B cell (primary cell): ENCODE measurements around the gene FAM149B1. TPM values are rescaled to one million over a fixed set of nuclear protein-coding genes. Genes with fewer than 3 reads are reported as not detected.

Experiments
- ATAC-seq: fragments of 200-7000 bp; cut with Tn5 transposase; one replicate; pipeline ENCODE4 v1.10.0; 2021; ENCODE audit warnings: low read depth, mild to moderate bottlenecking, moderate number of reproducible peaks, moderate library complexity
- CTCF ChIA-PET: fragments of 350-600 bp; sonication (Branson Sonifier 250); formaldehyde crosslinking; loops from one replicate; lab custom pipeline; 2021; ENCODE audit warnings: antibody characterized with exemption, inconsistent platforms; lab: Charles Lee
- POLR2A ChIA-PET: fragments of 350-600 bp; sonication (Branson Sonifier 250); formaldehyde crosslinking; loops from one replicate; lab custom pipeline; 2021; ENCODE audit warnings: antibody characterized with exemption; lab: Charles Lee
- DNase-seq: peaks from one replicate; pipeline ENCODE4 v3.0.0; 2013
- H2AFZ ChIP-seq: 2 replicates; pipeline ENCODE4 v1.6.1; 2012; ENCODE audit warnings: mild to moderate bottlenecking, low read depth, low read length; ENCODE audit not compliant: insufficient read depth, poor library complexity, severe bottlenecking
- H3K27ac ChIP-seq, 2 donors: 1 replicate in 1 of 2; 2 replicates in 1 of 2; pipeline ENCODE4 v1.5.1; 2012 to 2013; ENCODE audit warnings: low read length in 2 of 2, mild to moderate bottlenecking in 2 of 2, moderate library complexity in 1 of 2
- H3K27me3 ChIP-seq, 4 experiments: fragments of 200-600 bp in 1 of 4; sonication (generic) in 1 of 4; replicated peaks in 1 of 4; 1 replicate in 2 of 4; 2 replicates in 2 of 4; pipeline versions ENCODE4 v1.6.1 to v1.7.0; 2013 to 2016; ENCODE audit warnings: low read length in 3 of 4, mild to moderate bottlenecking in 2 of 4, mixed read lengths in 1 of 4, moderate library complexity in 1 of 4; ENCODE audit not compliant: insufficient read depth in 4 of 4, control insufficient read depth in 3 of 4; ENCODE audit errors: control extremely low read depth in 1 of 4
- H3K36me3 ChIP-seq, 2 experiments: replicated peaks in 1 of 2; 1 replicate in 1 of 2; 2 replicates in 1 of 2; pipeline versions ENCODE4 v1.6.1 to v1.7.1; 2013; ENCODE audit warnings: low read length in 1 of 2; ENCODE audit not compliant: insufficient read depth in 2 of 2, control insufficient read depth in 1 of 2; ENCODE audit errors: control extremely low read depth in 1 of 2, extremely low read depth in 1 of 2
- H3K4me1 ChIP-seq, 2 donors: fragments of 200-600 bp in 1 of 2; sonication (generic) in 1 of 2; 1 replicate in 1 of 2; 2 replicates in 1 of 2; pipeline versions ENCODE4 v1.5.1 to v1.6.1; 2013 to 2017; ENCODE audit warnings: low read length in 2 of 2; ENCODE audit not compliant: control insufficient read depth in 2 of 2, insufficient read depth in 2 of 2
- H3K4me2 ChIP-seq: replicated peaks from 2 replicates; pipeline ENCODE3; 2012; ENCODE audit warnings: mild to moderate bottlenecking, low read depth, low read length; ENCODE audit not compliant: poor library complexity, severe bottlenecking
- H3K4me3 ChIP-seq, 5 experiments: fragments of 200-600 bp in 1 of 5; sonication (generic) in 1 of 5; 1 replicate in 3 of 5; 2 replicates in 2 of 5; pipeline versions ENCODE4 v1.5.1 to v1.7.0; 2011 to 2016; ENCODE audit warnings: low read length in 4 of 5, mild to moderate bottlenecking in 4 of 5, low read depth in 2 of 5, control low read depth in 1 of 5, moderate library complexity in 1 of 5; ENCODE audit not compliant: insufficient read depth in 1 of 5; ENCODE audit errors: control extremely low read depth in 1 of 5, extremely low read depth in 1 of 5
- H3K79me2 ChIP-seq: fragments of 200-600 bp; sonication (generic); one replicate; pipeline ENCODE4 v1.6.0; 2016; ENCODE audit warnings: low read length; ENCODE audit not compliant: control insufficient read depth, insufficient read depth
- H3K9ac ChIP-seq: fragments of 200-600 bp; sonication (generic); 2 replicates; pipeline ENCODE4 v1.6.1; 2017; ENCODE audit warnings: mild to moderate bottlenecking, low read length, moderate library complexity
- H3K9me3 ChIP-seq, 3 donors: one replicate each; pipeline versions ENCODE4 v1.6.1 to v1.7.1; 2013; ENCODE audit warnings: low read length in 2 of 3; ENCODE audit not compliant: control insufficient read depth in 2 of 3, insufficient read depth in 1 of 3; ENCODE audit errors: control extremely low read depth in 1 of 3
- H4K20me1 ChIP-seq: 2 replicates; pipeline ENCODE4 v1.6.0; 2012; ENCODE audit warnings: mild to moderate bottlenecking, low read length; ENCODE audit not compliant: insufficient read depth, control insufficient read depth, poor library complexity, severe bottlenecking
- H3K27ac Mint-ChIP-seq: one replicate; pipeline ENCODE4 v1.8.0; 2021; ENCODE audit warnings: mixed read lengths
- H3K27me3 Mint-ChIP-seq: one replicate; pipeline ENCODE4 v1.8.0; 2021; ENCODE audit warnings: mixed read lengths
- H3K4me1 Mint-ChIP-seq: one replicate; pipeline ENCODE4 v1.8.0; 2021; ENCODE audit warnings: mixed read lengths
- H3K4me3 Mint-ChIP-seq: one replicate; pipeline ENCODE4 v1.8.0; 2021; ENCODE audit warnings: mixed read lengths
- H3K9me3 Mint-ChIP-seq: one replicate; pipeline ENCODE4 v1.8.0; 2022; ENCODE audit warnings: mixed read lengths; ENCODE audit not compliant: insufficient read depth
- EZH2 ChIP-seq: IDR thresholded peaks from 2 replicates; pipeline ENCODE4 v1.6.1; 2012; ENCODE audit warnings: borderline replicate concordance, low read depth, mild to moderate bottlenecking, moderate library complexity, low read length; ENCODE audit not compliant: insufficient read depth, poor library complexity, severe bottlenecking
- WGBS: methylation state at CpG from one replicate; pipeline ENCODE4 v1.1.5; 2013; ENCODE audit warnings: missing lambda C conversion rate; ENCODE audit not compliant: insufficient coverage; 5-methylcytosine and 5-hydroxymethylcytosine counted together
- intact Hi-C: fragments of 100-400 bp; cut with micrococcal nuclease; formaldehyde crosslinking; loops from one replicate; pipeline ENCODE4 v1.10.0; 2022
- polyA plus RNA-seq: library from polyadenylated mRNA; depleted of rRNA; stranded (reverse); fragments of >200 nt; gene quantifications from 2 replicates; pipeline ENCODE4 v1.2.3, GENCODE V29; 2012
- total RNA-seq, 2 donors: library from RNA; stranded (reverse); fragments of 120-200 nt in 1 of 2; gene quantifications; 1 replicate in 1 of 2; 2 replicates in 1 of 2; pipeline versions ENCODE4 v1.2.3 to v1.2.4, GENCODE V29; 2013 to 2022
- TF ChIP-seq, protein P1 (sequence below): fragments of 200-600 bp; IDR thresholded peaks from one replicate; pipeline ENCODE4 v1.8.0; 2022; ENCODE audit warnings: antibody characterized with exemption, mild to moderate bottlenecking

The FAM149B1 gene
- total and polyA plus RNA-seq, 2 donors (not counting 1 experiment from before 2014, with no cell fraction given): 22.5 to 24.3 TPM

DNA sequence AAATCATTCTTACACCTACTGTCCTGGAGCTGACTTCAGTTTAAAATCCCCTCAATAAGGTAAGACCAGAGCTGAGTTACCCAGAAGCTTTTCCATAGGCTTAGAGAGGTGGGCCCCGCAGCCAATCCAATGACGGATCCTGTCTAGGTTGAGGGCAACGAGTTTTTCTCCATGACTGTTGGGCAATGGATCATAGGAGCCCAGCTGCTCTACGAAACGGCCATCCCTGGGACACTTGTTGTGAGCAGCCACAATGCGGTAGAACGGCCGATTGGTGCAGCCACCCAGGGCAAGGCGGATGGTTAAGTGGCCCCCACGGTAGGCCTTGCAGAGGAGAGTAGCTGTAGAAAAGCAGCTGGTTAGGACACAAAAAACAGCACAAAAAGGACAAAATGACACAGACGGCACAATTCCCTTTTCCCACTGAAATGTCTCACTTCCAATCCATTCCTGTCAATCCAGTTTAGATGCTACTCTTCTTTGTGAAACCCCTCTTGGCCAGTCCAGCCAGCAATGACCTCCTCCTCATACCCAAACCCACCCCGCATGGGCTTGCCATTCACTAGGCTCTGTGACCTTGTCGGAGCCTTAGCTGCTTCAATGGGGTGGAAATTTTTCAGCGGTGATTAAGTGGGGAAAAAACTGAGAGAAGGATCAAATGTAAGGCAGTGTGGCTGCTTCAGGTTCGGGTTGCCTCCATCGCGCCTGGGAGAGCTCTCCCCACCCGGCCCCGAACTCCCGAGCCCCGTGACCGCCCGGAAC, 83.9 kb downstream of the FAM149B1 start:
- TF ChIP-seq EZH2: no peak
- TF ChIP-seq, protein P1, sequence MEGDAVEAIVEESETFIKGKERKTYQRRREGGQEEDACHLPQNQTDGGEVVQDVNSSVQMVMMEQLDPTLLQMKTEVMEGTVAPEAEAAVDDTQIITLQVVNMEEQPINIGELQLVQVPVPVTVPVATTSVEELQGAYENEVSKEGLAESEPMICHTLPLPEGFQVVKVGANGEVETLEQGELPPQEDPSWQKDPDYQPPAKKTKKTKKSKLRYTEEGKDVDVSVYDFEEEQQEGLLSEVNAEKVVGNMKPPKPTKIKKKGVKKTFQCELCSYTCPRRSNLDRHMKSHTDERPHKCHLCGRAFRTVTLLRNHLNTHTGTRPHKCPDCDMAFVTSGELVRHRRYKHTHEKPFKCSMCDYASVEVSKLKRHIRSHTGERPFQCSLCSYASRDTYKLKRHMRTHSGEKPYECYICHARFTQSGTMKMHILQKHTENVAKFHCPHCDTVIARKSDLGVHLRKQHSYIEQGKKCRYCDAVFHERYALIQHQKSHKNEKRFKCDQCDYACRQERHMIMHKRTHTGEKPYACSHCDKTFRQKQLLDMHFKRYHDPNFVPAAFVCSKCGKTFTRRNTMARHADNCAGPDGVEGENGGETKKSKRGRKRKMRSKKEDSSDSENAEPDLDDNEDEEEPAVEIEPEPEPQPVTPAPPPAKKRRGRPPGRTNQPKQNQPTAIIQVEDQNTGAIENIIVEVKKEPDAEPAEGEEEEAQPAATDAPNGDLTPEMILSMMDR: no peak
- Histone ChIP-seq H3K4me2 (peak overlapping the region; percentile 89), H3K27me3 (no peaks in the 10 kb centered on the region), H3K9me3 (no peaks in the 10 kb centered on the region), H2AFZ (peak overlapping the region; percentile 89), H3K9ac (peak overlapping the region; percentile 89), H3K4me3 (peak overlapping the region; percentile 76 to 98 (median 90)), H3K4me1 (peaks cover 26 to 31% of the 10 kb centered on the region in 2 donors), H3K36me3 (no peaks in the 10 kb centered on the region), H3K79me2 (peaks cover 46% of the 10 kb centered on the region), H4K20me1 (no peaks in the 10 kb centered on the region), H3K27ac (peak overlapping the region; percentile 83 to 92)
- WGBS: 28% methylated on average over 21 of the region's 23 CpGs
- Mint-ChIP-seq H3K27ac (peak overlapping the region; percentile 90), H3K4me3 (peak overlapping the region; percentile 100), H3K4me1 (peaks cover 49% of the 10 kb centered on the region), H3K9me3 (no peaks in the 10 kb centered on the region), H3K27me3 (no peaks in the 10 kb centered on the region)
- intact Hi-C loops: loop anchor here (1.0 to 10.0 kb wide), 7 partner anchors 84 to 1859 kb away; partner anchors contain the start of genes CFAP70, ECD, FAM149B1 and NUDT13
- CTCF ChIA-PET: interaction anchor here (1.2 kb wide), 1 partner anchor 12 kb away, joined by 3 read pairs; no protein-coding TSS in a partner anchor
- POLR2A ChIA-PET: interaction anchor here (0.5 to 1.5 kb wide), 3 partner anchors 155 to 592 kb away, joined by 3 to 6 read pairs (median 5); partner anchors contain the start of gene P4HA1
- ATAC-seq (no peak), DNase-seq (peak; percentile 17)
